Measurements from ENCODE around the gene RTN4R. TPM values are rescaled to one million over a fixed set of nuclear protein-coding genes. Genes with fewer than 3 reads are reported as not detected.

RTN4R gene
- total and polyA plus RNA-seq, 2 donors from 2014 or later, result 1.2 to 2.5 TPM

DNA sequence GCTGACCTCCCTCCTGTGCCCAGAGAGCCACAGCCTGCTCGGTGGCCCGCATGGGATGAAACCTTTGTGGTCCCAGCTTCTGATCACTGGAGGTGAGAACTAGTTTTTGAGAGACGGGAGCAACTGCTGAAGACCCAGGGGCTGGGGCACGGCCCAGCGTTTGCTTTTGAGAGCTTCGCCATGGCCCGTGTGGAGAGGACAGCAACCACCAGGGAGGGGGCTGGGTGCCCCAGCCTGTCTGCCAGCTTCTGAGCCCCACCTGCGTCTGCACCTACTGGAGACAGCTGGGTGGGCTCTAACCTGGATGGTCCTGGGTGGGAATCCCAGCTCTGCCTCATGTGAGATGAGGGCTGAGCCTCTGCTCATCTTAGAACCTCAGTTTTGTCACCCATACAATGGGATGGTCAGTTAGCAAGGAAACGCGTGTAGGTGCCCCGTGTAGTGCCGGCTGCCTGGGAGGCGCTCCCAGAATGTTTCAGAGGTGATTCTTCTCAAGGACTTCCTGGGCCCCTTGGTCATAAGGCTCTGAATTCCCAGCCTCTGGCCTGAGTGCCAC, 66.2 kb downstream of the RTN4R start:
- FAIRE-seq, result no peak

DNA sequence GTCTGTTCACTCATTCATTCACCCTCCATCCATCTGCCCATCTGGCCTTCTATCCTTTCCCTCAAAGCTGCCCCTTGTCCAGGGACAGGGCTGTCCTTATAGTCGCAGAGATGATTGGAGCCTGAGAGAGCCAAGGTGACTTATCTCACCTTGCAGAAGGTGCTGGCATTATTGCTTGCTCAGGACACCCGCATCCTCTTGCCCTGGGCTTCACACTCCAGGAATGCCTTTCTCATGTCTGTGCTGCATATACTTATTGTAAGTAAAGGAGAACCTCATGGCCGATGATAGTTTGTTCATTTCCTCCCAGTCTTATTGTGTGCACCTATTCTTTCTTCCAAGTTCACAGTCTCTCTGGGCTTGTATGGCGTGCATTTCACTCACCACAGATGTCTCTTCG, 68.2 kb downstream of the RTN4R start:
- intact Hi-C loops (cut with DNase I), result no loop called here
- H3K4me1 ChIP-seq (ENCODE audit: control insufficient read depth in 2 of 3, insufficient read depth in 2 of 3, low read depth in 1 of 3, low read length in 3 of 3), result peaks cover 0 to 16% (median 11%) of the 10 kb centered on the region in 3 donors
- H3K27ac ChIP-seq (ENCODE audit: low read depth in 2 of 2, low read length in 2 of 2), result no peak overlapping the region
- DNase-seq, result no peak
- no peaks in the 10 kb centered on the region for H3K9me3 ChIP-seq (ENCODE audit: control insufficient read depth in 2 of 3, insufficient read depth in 1 of 3, low read length in 3 of 3)
- H3K4me3 ChIP-seq (ENCODE audit: low read length in 3 of 3), result no peak overlapping the region
- FAIRE-seq, result no peak
- H3K27me3 ChIP-seq (ENCODE audit: control insufficient read depth, insufficient read depth, low read length), result peaks cover 4% of the 10 kb centered on the region
- TF ChIP-seq, protein P1, sequence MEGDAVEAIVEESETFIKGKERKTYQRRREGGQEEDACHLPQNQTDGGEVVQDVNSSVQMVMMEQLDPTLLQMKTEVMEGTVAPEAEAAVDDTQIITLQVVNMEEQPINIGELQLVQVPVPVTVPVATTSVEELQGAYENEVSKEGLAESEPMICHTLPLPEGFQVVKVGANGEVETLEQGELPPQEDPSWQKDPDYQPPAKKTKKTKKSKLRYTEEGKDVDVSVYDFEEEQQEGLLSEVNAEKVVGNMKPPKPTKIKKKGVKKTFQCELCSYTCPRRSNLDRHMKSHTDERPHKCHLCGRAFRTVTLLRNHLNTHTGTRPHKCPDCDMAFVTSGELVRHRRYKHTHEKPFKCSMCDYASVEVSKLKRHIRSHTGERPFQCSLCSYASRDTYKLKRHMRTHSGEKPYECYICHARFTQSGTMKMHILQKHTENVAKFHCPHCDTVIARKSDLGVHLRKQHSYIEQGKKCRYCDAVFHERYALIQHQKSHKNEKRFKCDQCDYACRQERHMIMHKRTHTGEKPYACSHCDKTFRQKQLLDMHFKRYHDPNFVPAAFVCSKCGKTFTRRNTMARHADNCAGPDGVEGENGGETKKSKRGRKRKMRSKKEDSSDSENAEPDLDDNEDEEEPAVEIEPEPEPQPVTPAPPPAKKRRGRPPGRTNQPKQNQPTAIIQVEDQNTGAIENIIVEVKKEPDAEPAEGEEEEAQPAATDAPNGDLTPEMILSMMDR (IDR thresholded peaks at IDR 0.05; ENCODE audit: borderline replicate concordance, extremely low read depth, insufficient read depth), result no peak
- no peaks in the 10 kb centered on the region for H3K36me3 ChIP-seq (ENCODE audit: control insufficient read depth in 2 of 3, insufficient read depth in 3 of 3, low read length in 3 of 3)
- H3K9ac ChIP-seq (ENCODE audit: low read length in 3 of 3), result no peak overlapping the region

More for the DNA sequence above, 66.2 kb downstream of the RTN4R start:
- Histone ChIP-seq H3K4me3 (ENCODE audit: low read length in 3 of 3) (no peak overlapping the region), H3K27ac (ENCODE audit: low read depth in 2 of 2, low read length in 2 of 2) (no peak overlapping the region), H3K9ac (ENCODE audit: low read length in 3 of 3) (no peak overlapping the region), H3K4me1 (ENCODE audit: control insufficient read depth in 2 of 3, insufficient read depth in 2 of 3, low read depth in 1 of 3, low read length in 3 of 3) (peaks cover 0 to 26% (median 16%) of the 10 kb centered on the region in 3 donors), H3K27me3 (ENCODE audit: control insufficient read depth, insufficient read depth, low read length) (peaks cover 4% of the 10 kb centered on the region), H3K9me3 (ENCODE audit: control insufficient read depth in 2 of 3, insufficient read depth in 1 of 3, low read length in 3 of 3) (no peaks in the 10 kb centered on the region), H3K36me3 (ENCODE audit: control insufficient read depth in 2 of 3, insufficient read depth in 3 of 3, low read length in 3 of 3) (no peaks in the 10 kb centered on the region)
- no peak for DNase-seq
- TF ChIP-seq, protein P1 (IDR thresholded peaks at IDR 0.05; ENCODE audit: borderline replicate concordance, extremely low read depth, insufficient read depth), result no peak
- intact Hi-C loops (cut with DNase I), result no loop called here

DNA sequence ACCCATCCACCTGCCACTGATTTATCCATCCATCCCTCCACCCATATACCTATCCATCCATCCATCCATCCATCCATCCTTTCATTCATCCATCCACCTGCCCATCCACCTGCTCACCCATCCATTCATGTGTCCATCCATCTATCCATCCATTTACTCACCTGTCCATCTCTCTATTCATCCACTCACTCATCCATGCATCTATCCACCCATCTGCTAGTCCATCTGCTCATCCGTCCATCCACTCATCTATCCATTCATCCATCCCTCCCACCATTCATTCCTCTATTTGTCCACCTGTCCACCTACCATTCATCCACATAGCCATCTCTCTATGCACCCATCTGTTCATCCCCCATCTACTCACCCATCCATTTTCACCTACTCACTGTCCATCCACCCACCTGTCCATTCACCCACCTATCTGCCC, 68.7 kb downstream of the RTN4R start:
- Histone ChIP-seq H3K4me1 (ENCODE audit: control insufficient read depth in 2 of 3, insufficient read depth in 2 of 3, low read depth in 1 of 3, low read length in 3 of 3) (peaks cover 0 to 12% (median 9%) of the 10 kb centered on the region in 3 donors), H3K9me3 (ENCODE audit: control insufficient read depth in 2 of 3, insufficient read depth in 1 of 3, low read length in 3 of 3) (no peaks in the 10 kb centered on the region), H3K36me3 (ENCODE audit: control insufficient read depth in 2 of 3, insufficient read depth in 3 of 3, low read length in 3 of 3) (no peaks in the 10 kb centered on the region), H3K4me3 (ENCODE audit: low read length in 3 of 3) (no peak overlapping the region), H3K27ac (ENCODE audit: low read depth in 2 of 2, low read length in 2 of 2) (no peak overlapping the region), H3K9ac (ENCODE audit: low read length in 3 of 3) (no peak overlapping the region), H3K27me3 (ENCODE audit: control insufficient read depth, insufficient read depth, low read length) (peaks cover 4% of the 10 kb centered on the region)
- intact Hi-C loops (cut with DNase I), result no loop called here
- FAIRE-seq, result no peak
- TF ChIP-seq, protein P1 (IDR thresholded peaks at IDR 0.05; ENCODE audit: borderline replicate concordance, extremely low read depth, insufficient read depth), result no peak
- DNase-seq, result no peak
